Endothelial cell of umbilical vein (primary cell): ENCODE data around the gene TOR1A. TPM values are rescaled to one million over a fixed set of nuclear protein-coding genes. Genes with fewer than 3 reads are reported as not detected.

ENCODE experiments used
- BruUV-seq: library from RNA; stranded (reverse); fragments of 400-500 nt; replicated peaks from 2 replicates; lab custom pipeline; 2021; lab: Mats Ljungman, UMichigan
- CTCF ChIA-PET: fragments of 300-600, 350-600 bp; sonication (Branson Sonifier 250); formaldehyde crosslinking; loops from one replicate; lab custom pipeline; 2021; ENCODE audit warnings: antibody characterized with exemption, inconsistent platforms; lab: Charles Lee
- POLR2A ChIA-PET: fragments of 300-600, 350-600 bp; sonication (Branson Sonifier 250); formaldehyde crosslinking; loops from one replicate; lab custom pipeline; 2021; ENCODE audit warnings: antibody characterized with exemption, inconsistent platforms; lab: Charles Lee
- DNase-seq: peaks from one replicate; pipeline ENCODE4 v3.0.0-alpha.2; 2011; ENCODE audit warnings: low read depth, low spot score
- FAIRE-seq: peaks from 2 replicates; lab custom pipeline; 2011; peaks lifted over from hg19 to GRCh38; lab: Jason Lieb, UNC
- H2AFZ ChIP-seq: 2 replicates; pipeline ENCODE4 v1.6.0; 2012; ENCODE audit warnings: low read depth, low read length, control low read depth, inconsistent platforms
- H3K27ac ChIP-seq: 2 replicates; pipeline ENCODE4 v1.5.1; 2011; ENCODE audit warnings: low read depth, mild to moderate bottlenecking, control low read depth, low read length, moderate library complexity; ENCODE audit not compliant: insufficient read depth
- H3K27me3 ChIP-seq, 2 experiments: 2 replicates each; pipeline versions ENCODE4 v1.6.0 to v1.6.1; 2011; ENCODE audit warnings: low read length in 2 of 2, mixed read lengths in 1 of 2; ENCODE audit not compliant: control insufficient read depth in 2 of 2, insufficient read depth in 2 of 2
- H3K36me3 ChIP-seq, 2 experiments: 2 replicates in 1 of 2; 3 replicates in 1 of 2; pipeline ENCODE4 v1.5.1; 2011; ENCODE audit warnings: low read length in 2 of 2, mild to moderate bottlenecking in 1 of 2, moderate library complexity in 1 of 2; ENCODE audit not compliant: control insufficient read depth in 2 of 2, insufficient read depth in 2 of 2; ENCODE audit errors: extremely low read depth in 1 of 2
- H3K4me1 ChIP-seq: 3 replicates; pipeline ENCODE4 v1.5.1; 2011; ENCODE audit warnings: mild to moderate bottlenecking, low read length; ENCODE audit not compliant: control insufficient read depth, insufficient read depth; ENCODE audit errors: extremely low read depth
- H3K4me2 ChIP-seq: 2 replicates; pipeline ENCODE4 v1.6.1; 2011; ENCODE audit warnings: low read length, control low read depth, mixed read lengths; ENCODE audit not compliant: insufficient read depth
- H3K4me3 ChIP-seq, 3 experiments: fragments of 200-600 bp in 1 of 3; sonication (generic), shearing (Covaris generic) in 1 of 3; replicated peaks in 1 of 3; 2 replicates each; pipeline ENCODE4 v1.5.1; 2011 to 2016; ENCODE audit warnings: control low read depth in 3 of 3, low read length in 3 of 3, mild to moderate bottlenecking in 2 of 3, inconsistent platforms in 1 of 3, low read depth in 1 of 3, moderate library complexity in 1 of 3; ENCODE audit not compliant: insufficient read depth in 1 of 3
- H3K79me2 ChIP-seq: 2 replicates; pipeline ENCODE4 v1.6.0; 2012; ENCODE audit warnings: low read length, inconsistent platforms; ENCODE audit not compliant: control insufficient read depth, insufficient read depth
- H3K9ac ChIP-seq: replicated peaks from 2 replicates; pipeline ENCODE3; 2011; ENCODE audit warnings: low read length, control low read depth; ENCODE audit not compliant: insufficient read depth; ENCODE audit errors: extremely low read depth
- H3K9me1 ChIP-seq: replicated peaks from 3 replicates; pipeline ENCODE4 v1.6.0; 2011; ENCODE audit warnings: mild to moderate bottlenecking, low read length; ENCODE audit not compliant: control insufficient read depth, insufficient read depth; ENCODE audit errors: extremely low read depth
- H3K9me3 ChIP-seq: replicated peaks from 2 replicates; pipeline ENCODE4 v1.5.1; 2012; ENCODE audit warnings: low read length, inconsistent platforms; ENCODE audit not compliant: control insufficient read depth, insufficient read depth
- H4K20me1 ChIP-seq: replicated peaks from 2 replicates; pipeline ENCODE3; 2011; ENCODE audit warnings: mild to moderate bottlenecking, low read length; ENCODE audit not compliant: control insufficient read depth, insufficient read depth; ENCODE audit errors: extremely low read depth
- CTCF ChIP-seq, 2 donors: IDR thresholded peaks; 1 replicate in 1 of 2; 2 replicates in 1 of 2; pipeline ENCODE4 v1.5.1; 2011; ENCODE audit warnings: low read length in 2 of 2, mild to moderate bottlenecking in 2 of 2, moderate library complexity in 2 of 2, control low read depth in 1 of 2, inconsistent platforms in 1 of 2, low read depth in 1 of 2; ENCODE audit not compliant: insufficient read depth in 1 of 2; ENCODE audit errors: extremely low read depth in 1 of 2
- EZH2 ChIP-seq: IDR thresholded peaks from 2 replicates; pipeline ENCODE4 v1.6.1; 2012; ENCODE audit warnings: borderline replicate concordance, low read depth, mild to moderate bottlenecking, moderate library complexity, low read length, inconsistent platforms; ENCODE audit not compliant: severe bottlenecking
- FOS ChIP-seq: IDR thresholded peaks from 2 replicates; pipeline ENCODE4 v1.6.1; 2011; ENCODE audit warnings: mild to moderate bottlenecking, low read length, moderate library complexity, borderline replicate concordance; ENCODE audit not compliant: insufficient read depth
- GATA2 ChIP-seq: IDR thresholded peaks from 2 replicates; pipeline ENCODE4 v1.7.0; 2011; ENCODE audit warnings: low read depth, mild to moderate bottlenecking, moderate library complexity, mixed read lengths, low read length; ENCODE audit not compliant: insufficient read length, insufficient read depth
- JUN ChIP-seq: IDR thresholded peaks from 2 replicates; pipeline ENCODE4 v1.6.1; 2011; ENCODE audit warnings: borderline replicate concordance, low read depth; ENCODE audit not compliant: insufficient read length, insufficient read depth
- MAX ChIP-seq: IDR thresholded peaks from 2 replicates; pipeline ENCODE4 v1.6.1; 2011; ENCODE audit not compliant: insufficient read depth, insufficient read length
- MYC ChIP-seq: IDR thresholded peaks from one replicate; pipeline ENCODE4 v1.6.1; 2011; ENCODE audit warnings: mild to moderate bottlenecking, low read depth, low read length
- POLR2A ChIP-seq: IDR thresholded peaks from 2 replicates; pipeline ENCODE4 v1.6.1; 2012; ENCODE audit warnings: low read depth, mild to moderate bottlenecking, control low read depth, low read length
- POLR2AphosphoS5 ChIP-seq: IDR thresholded peaks from 2 replicates; pipeline ENCODE4 v1.6.1; 2012; ENCODE audit warnings: low read depth, mild to moderate bottlenecking, control low read depth, low read length, moderate library complexity; ENCODE audit not compliant: insufficient read depth
- dilution Hi-C: fragments of 300-500 bp; cut with MboI; formaldehyde crosslinking; loops from one replicate; pipeline ENCODE4 v1.15.0; 2019; ENCODE audit warnings: low sequenced_read_pairs; ENCODE audit not compliant: extremely low pct_ligation_motif_present
- intact Hi-C: fragments of 100-400 bp; cut with micrococcal nuclease; formaldehyde crosslinking; loops from one replicate; pipeline ENCODE4 v1.10.0; 2022
- polyA plus RNA-seq, 4 experiments: library from polyadenylated mRNA; depleted of rRNA in 3 of 4; stranded (reverse) in 3 of 4; unstranded in 1 of 4; fragments of >200 nt; gene quantifications; 2 replicates each; pipeline versions ENCODE4 v1.2.1 to v1.2.3, GENCODE V29; 2011 to 2012; ENCODE audit warnings: missing spikeins in 1 of 4
- total RNA-seq: library from RNA; stranded (reverse); gene quantifications from 2 replicates; pipeline ENCODE4 v1.2.3, GENCODE V29; 2021

TOR1A gene
- total and polyA plus RNA-seq, 2 donors (not counting 3 experiments of a cell fraction or from before 2014, with no cell fraction given), result 57.8 to 89.8 TPM

GRCh38 chr9:129826759-129827158 lies 2.8 kb upstream of the TOR1A start:
- no peaks in the 10 kb centered on the region for H3K9me3 ChIP-seq
- TF ChIP-seq EZH2, result no peak
- ChIA-PET CTCF (no interaction called here), POLR2A (no interaction called here)
- no peaks in the 10 kb centered on the region for H4K20me1 ChIP-seq
- H3K4me2 ChIP-seq, result no peak overlapping the region
- no peak overlapping the region for H3K27ac ChIP-seq
- peaks cover 13 to 19% of the 10 kb centered on the region in 2 experiments for H3K36me3 ChIP-seq
- H3K9me1 ChIP-seq, result no peaks in the 10 kb centered on the region
- no peaks in the 10 kb centered on the region for H3K27me3 ChIP-seq
- no peak overlapping the region for H3K4me3 ChIP-seq
- H3K9ac ChIP-seq, result no peak overlapping the region
- intact Hi-C loops (no loop called here), dilution Hi-C loops (no loop called here)
- H3K4me1 ChIP-seq, result peaks cover 7% of the 10 kb centered on the region
- BruUV-seq, result no TSS peak
- FAIRE-seq, result no peak
- no peak for DNase-seq
- H2AFZ ChIP-seq, result no peak overlapping the region
- peaks cover 12% of the 10 kb centered on the region for H3K79me2 ChIP-seq

GRCh38 chr9:129826344-129826743 lies 2.4 kb upstream of the TOR1A start:
- H3K79me2 ChIP-seq, result peaks cover 14% of the 10 kb centered on the region
- H3K9me1 ChIP-seq, result no peaks in the 10 kb centered on the region
- no peak overlapping the region for H2AFZ ChIP-seq
- DNase-seq (no peak), FAIRE-seq (no peak)
- H3K9me3 ChIP-seq, result no peaks in the 10 kb centered on the region
- no peak overlapping the region for H3K9ac ChIP-seq
- intact Hi-C loops, result no loop called here
- peaks cover 15 to 21% of the 10 kb centered on the region in 2 experiments for H3K36me3 ChIP-seq
- TF ChIP-seq GATA2 (no peak), POLR2AphosphoS5 (no peak), POLR2A (no peak), EZH2 (no peak), JUN (no peak), FOS (no peak), CTCF (IDR thresholded peaks at IDR 0.05; ENCODE audit: extremely low read depth in 1 of 2, insufficient read depth in 1 of 2, low read depth in 1 of 2, low read length in 2 of 2) (no peak), MAX (no peak), MYC (no peak)
- BruUV-seq, result no TSS peak
- H3K27ac ChIP-seq, result no peak overlapping the region
- no peaks in the 10 kb centered on the region for H3K27me3 ChIP-seq
- ChIA-PET POLR2A (no interaction called here), CTCF (no interaction called here)
- H4K20me1 ChIP-seq, result no peaks in the 10 kb centered on the region
- H3K4me1 ChIP-seq, result peaks cover 7% of the 10 kb centered on the region
- dilution Hi-C loops, result no loop called here
- H3K4me3 ChIP-seq, result no peak overlapping the region
- no peak overlapping the region for H3K4me2 ChIP-seq
